Calu3 (cell line): ENCODE results near the gene PUS1. TPM values are rescaled to one million over a fixed set of nuclear protein-coding genes. Genes with fewer than 3 reads are reported as not detected.

ENCODE experiments used
- BruUV-seq: library from RNA; stranded (reverse); fragments of 400-500 nt; replicated peaks from 2 replicates; lab custom pipeline; 2021; lab: Mats Ljungman, UMichigan
- CTCF ChIA-PET: fragments of 300-600 bp; sonication (Branson Sonifier 250); formaldehyde crosslinking; loops from one replicate; lab custom pipeline; 2022; ENCODE audit warnings: antibody characterized with exemption; lab: Charles Lee
- DNase-seq: peaks from one replicate; pipeline ENCODE4 v3.0.0; 2022
- H3K27ac Mint-ChIP-seq: one replicate; pipeline ENCODE4 v1.8.0; 2022; ENCODE audit warnings: mixed read lengths; ENCODE audit not compliant: unreplicated experiment
- H3K27me3 Mint-ChIP-seq: one replicate; pipeline ENCODE4 v1.8.0; 2022; ENCODE audit warnings: mixed read lengths; ENCODE audit not compliant: unreplicated experiment
- H3K36me3 Mint-ChIP-seq: one replicate; pipeline ENCODE4 v1.8.0; 2022; ENCODE audit warnings: mild to moderate bottlenecking, moderate library complexity, mixed read lengths; ENCODE audit not compliant: insufficient read depth, unreplicated experiment
- H3K4me1 Mint-ChIP-seq: one replicate; pipeline ENCODE4 v1.8.0; 2022; ENCODE audit warnings: mild to moderate bottlenecking, low read depth, mixed read lengths; ENCODE audit not compliant: unreplicated experiment
- H3K4me3 Mint-ChIP-seq: one replicate; pipeline ENCODE4 v1.8.0; 2022; ENCODE audit warnings: mild to moderate bottlenecking, low read depth, moderate library complexity, mixed read lengths; ENCODE audit not compliant: unreplicated experiment
- H3K9me3 Mint-ChIP-seq: one replicate; pipeline ENCODE4 v1.8.0; 2022; ENCODE audit warnings: low read depth, mixed read lengths; ENCODE audit not compliant: unreplicated experiment
- intact Hi-C: fragments of 100-400 bp; cut with micrococcal nuclease; formaldehyde crosslinking; loops from one replicate; pipeline ENCODE4 v1.10.0; 2022; ENCODE audit not compliant: unreplicated experiment
- total RNA-seq: library from RNA; stranded (reverse); gene quantifications from 2 replicates; pipeline ENCODE4 v1.2.3, GENCODE V29; 2022
- TF ChIP-seq, protein P1 (sequence below): fragments of 200-600 bp; IDR thresholded peaks from one replicate; pipeline ENCODE4 v1.8.0; 2022; ENCODE audit warnings: antibody characterized with exemption; ENCODE audit not compliant: unreplicated experiment

The PUS1 gene
- total RNA-seq, 1 experiment from 2014 or later, result 81.3 TPM

DNA sequence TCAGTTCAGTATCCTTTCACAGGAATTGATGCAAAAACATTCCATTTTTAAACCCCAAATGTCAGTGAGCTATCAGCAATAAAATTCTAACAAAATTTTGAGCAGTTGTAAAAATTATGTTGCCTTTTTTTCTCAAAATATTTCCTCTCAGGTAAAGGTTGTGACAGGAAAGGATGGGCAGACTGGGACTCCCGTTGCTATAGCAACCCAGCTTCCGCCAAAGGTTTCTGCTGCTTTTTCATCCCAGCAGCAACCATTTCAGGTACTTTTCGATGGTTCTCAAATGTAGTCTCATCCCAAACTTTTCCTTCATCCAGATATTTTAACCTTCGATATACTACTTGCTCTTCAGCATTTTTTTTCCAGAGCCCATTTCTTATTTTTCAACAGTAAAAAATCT lies 34.3 kb downstream of the PUS1 start:
- no peak overlapping the region for H3K27ac Mint-ChIP-seq
- CTCF ChIA-PET, result interaction anchor here (0.6 kb wide), 1 partner anchor 88 kb away, joined by 3 read pairs; no protein-coding TSS in a partner anchor

DNA sequence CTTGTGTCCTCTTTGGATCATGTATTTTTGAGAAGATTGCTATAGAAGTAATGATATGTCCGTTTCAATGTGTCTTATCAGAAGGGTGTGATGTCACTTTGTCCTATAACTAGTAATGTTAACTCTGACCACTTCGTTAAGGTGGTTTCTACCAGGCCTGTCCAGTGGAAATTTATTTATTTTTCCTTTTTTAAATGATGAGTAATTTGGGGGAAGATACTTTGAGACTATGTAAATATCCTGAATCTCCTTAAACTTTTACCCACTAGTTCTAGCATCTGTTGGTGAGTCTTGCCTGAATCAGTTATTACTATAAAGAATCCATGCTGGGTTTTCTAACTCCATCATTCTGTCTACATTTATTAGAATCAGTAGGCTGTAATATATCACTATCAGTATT lies 36.0 kb downstream of the PUS1 start:
- no TSS peak for BruUV-seq
- H3K9me3 Mint-ChIP-seq, result no peaks in the 10 kb centered on the region

More for the DNA sequence above, 34.3 kb downstream of the PUS1 start:
- DNase-seq, result no peak
- Mint-ChIP-seq H3K9me3 (no peaks in the 10 kb centered on the region), H3K27me3 (no peaks in the 10 kb centered on the region), H3K36me3 (peaks cover 15% of the 10 kb centered on the region), H3K4me1 (peaks cover 23% of the 10 kb centered on the region), H3K4me3 (no peak overlapping the region)
- intact Hi-C loops, result no loop called here
- TF ChIP-seq, protein P1, sequence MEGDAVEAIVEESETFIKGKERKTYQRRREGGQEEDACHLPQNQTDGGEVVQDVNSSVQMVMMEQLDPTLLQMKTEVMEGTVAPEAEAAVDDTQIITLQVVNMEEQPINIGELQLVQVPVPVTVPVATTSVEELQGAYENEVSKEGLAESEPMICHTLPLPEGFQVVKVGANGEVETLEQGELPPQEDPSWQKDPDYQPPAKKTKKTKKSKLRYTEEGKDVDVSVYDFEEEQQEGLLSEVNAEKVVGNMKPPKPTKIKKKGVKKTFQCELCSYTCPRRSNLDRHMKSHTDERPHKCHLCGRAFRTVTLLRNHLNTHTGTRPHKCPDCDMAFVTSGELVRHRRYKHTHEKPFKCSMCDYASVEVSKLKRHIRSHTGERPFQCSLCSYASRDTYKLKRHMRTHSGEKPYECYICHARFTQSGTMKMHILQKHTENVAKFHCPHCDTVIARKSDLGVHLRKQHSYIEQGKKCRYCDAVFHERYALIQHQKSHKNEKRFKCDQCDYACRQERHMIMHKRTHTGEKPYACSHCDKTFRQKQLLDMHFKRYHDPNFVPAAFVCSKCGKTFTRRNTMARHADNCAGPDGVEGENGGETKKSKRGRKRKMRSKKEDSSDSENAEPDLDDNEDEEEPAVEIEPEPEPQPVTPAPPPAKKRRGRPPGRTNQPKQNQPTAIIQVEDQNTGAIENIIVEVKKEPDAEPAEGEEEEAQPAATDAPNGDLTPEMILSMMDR, result no peak
- no TSS peak for BruUV-seq

DNA sequence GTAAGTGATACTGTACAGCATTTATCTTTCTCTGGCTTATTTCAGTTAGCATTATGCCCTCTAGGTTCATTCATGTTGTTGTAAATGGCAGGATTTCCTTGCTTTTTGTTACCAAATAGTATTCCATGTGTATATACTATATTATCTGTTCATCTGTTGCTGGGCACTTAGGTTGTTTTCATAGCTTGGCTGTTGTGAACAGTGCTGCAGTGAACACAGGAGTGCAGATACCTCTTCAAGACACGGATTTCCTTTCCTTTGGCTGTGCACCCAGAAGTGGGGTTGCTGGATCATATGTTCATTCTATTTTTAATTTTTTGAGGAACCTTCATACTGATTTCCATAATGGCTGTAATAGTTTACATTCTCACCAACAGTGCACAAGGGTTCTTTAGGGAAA lies 42.1 kb downstream of the PUS1 start:
- no peak overlapping the region for H3K27ac Mint-ChIP-seq
- TF ChIP-seq, protein P1, result no peak
- no peak overlapping the region for H3K4me3 Mint-ChIP-seq
- BruUV-seq, result no TSS peak
- H3K27me3 Mint-ChIP-seq, result no peaks in the 10 kb centered on the region
- H3K36me3 Mint-ChIP-seq, result no peaks in the 10 kb centered on the region
- intact Hi-C loops, result no loop called here
- H3K4me1 Mint-ChIP-seq, result no peaks in the 10 kb centered on the region
- no peaks in the 10 kb centered on the region for H3K9me3 Mint-ChIP-seq
- CTCF ChIA-PET, result no interaction called here
- no peak for DNase-seq

More for the DNA sequence above, 36.0 kb downstream of the PUS1 start:
- Mint-ChIP-seq H3K4me1 (peaks cover 9% of the 10 kb centered on the region), H3K4me3 (no peak overlapping the region), H3K36me3 (peaks cover 15% of the 10 kb centered on the region), H3K27me3 (no peaks in the 10 kb centered on the region), H3K27ac (no peak overlapping the region)
- TF ChIP-seq, protein P1, result no peak
- intact Hi-C loops, result no loop called here
- CTCF ChIA-PET, result no interaction called here
- DNase-seq, result no peak

DNA sequence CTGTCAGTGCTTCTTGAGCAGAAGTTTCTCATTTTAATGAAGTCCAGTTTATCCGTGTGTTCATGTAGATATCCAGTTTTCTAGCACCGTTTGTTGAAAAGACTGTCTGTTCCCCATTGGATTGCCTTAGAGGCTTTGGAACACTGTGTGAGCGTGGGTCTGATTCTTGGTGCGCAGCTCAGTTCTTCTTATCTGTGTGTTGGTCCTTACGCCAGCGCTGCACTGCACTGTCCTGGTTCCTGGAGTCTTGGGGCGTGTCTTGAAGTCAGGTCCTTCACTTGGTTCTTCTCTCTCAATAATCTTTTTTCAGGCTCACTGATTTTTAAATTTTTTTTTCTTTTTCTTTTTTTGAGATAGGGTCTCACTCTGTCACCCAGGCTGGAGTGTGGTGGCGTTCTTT lies 46.2 kb downstream of the PUS1 start:
- H3K27me3 Mint-ChIP-seq, result no peaks in the 10 kb centered on the region
- H3K9me3 Mint-ChIP-seq, result no peaks in the 10 kb centered on the region
- CTCF ChIA-PET, result no interaction called here
- BruUV-seq, result no TSS peak
- H3K36me3 Mint-ChIP-seq, result no peaks in the 10 kb centered on the region
- H3K4me1 Mint-ChIP-seq, result no peaks in the 10 kb centered on the region
- no peak overlapping the region for H3K27ac Mint-ChIP-seq
- intact Hi-C loops, result no loop called here
- TF ChIP-seq, protein P1, result no peak
- H3K4me3 Mint-ChIP-seq, result no peak overlapping the region
- DNase-seq, result no peak
